Stimulated activated naive CD4-positive, alpha-beta T cell treated with Interleukin-2 at 50 U/mL for 16 hours (primary cell): ENCODE data around the gene CHCHD10.
A peak's percentile ranks its signal among the peaks of the same experiment; 100 is the strongest.

Source experiments
- DNase-seq: peaks from one replicate; lab custom pipeline; 2025; lab: John Stamatoyannopoulos, UW

Gene CHCHD10

GRCh38 chr22:23787600-23787896, 19.8 kb upstream of the CHCHD10 start:
- DNase-seq = no peak

DNA sequence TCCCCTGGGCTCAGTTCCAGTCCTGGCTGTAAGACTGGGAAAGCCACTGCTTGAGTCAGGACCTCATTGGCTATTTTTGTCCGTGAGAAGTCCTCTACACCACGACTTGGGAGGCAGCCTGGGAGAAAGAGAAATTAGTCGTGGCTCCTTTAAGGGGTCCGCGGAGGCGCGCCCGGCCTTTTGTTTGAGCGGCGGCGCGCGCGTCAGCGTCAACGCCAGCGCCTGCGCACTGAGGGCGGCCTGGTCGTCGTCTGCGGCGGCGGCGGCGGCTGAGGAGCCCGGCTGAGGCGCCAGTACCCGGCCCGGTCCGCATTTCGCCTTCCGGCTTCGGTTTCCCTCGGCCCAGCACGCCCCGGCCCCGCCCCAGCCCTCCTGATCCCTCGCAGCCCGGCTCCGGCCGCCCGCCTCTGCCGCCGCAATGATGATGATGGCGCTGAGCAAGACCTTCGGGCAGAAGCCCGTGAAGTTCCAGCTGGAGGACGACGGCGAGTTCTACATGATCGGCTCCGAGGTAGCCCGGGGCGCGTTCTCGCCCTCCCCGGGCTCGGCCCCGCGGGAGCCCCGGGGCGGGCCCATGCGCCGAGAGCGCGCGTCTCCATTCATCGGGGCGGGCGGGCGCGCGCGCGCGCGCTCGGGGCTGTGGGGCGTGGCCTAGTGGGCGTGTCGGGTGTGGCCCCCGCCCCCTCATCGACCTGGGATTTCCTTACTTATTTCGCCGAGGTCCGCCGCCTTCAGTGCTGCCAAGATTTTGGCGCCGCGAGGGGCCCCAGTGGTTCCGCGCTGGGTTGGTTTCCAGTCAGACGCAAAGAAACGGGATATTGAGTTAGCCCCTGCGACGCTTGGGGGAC, 19.2 kb upstream of the CHCHD10 start, which contains the start of gene SMARCB1:
SMARCB1 (plus strand) TSS at position 215 of the 848 bp plus-strand sequence; CDS start at position 419, 204 bp downstream.
- DNase-seq = peak; percentile 83

DNA sequence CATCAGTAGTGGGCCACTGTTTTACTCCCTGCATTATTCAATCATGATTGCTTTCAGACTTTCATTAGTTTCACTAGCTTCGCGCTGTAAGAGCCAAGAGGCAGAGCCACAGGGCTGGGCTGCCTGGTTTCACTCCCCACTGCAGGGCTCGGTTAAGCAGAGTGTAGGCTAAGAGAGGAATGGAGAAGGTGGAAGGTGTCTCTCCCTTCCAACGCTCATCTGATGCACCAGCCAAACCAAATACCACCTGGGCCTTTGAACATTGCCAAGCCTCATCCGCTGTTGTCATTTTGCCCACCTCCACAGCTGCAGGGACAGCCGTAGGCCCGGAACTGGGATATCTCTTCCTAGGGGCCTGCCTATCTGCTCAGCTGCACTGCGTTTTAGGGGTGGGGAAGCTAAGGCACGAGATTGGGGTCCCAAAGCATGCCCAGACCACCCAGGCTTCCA, 18.5 kb upstream of the CHCHD10 start:
- DNase-seq = no peak

DNA sequence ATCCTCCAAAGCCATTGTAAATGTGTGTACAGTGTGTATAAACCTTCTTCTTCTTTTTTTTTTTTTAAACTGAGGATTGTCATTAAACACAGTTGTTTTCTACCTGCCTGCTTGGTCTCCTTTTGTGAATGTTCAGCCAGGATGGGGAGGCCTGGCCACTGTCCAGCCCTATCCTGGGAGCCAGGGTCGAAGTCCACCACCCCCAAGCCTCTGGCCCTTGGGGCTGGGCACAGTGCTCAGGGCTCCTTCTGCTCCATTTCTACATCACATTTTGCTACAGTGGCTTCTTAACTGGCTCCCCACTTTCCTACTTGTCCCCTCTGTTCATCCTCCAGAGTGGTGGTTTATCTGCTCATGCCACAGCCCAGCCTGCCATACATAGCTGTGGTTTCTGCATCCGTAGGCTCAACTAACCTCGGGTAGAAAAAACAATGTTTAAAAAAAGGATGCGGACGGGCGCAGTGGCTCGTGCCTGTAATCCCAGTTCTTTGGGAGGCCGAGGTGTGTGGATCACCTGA, 16.5 kb upstream of the CHCHD10 start:
- DNase-seq = no peak

DNA sequence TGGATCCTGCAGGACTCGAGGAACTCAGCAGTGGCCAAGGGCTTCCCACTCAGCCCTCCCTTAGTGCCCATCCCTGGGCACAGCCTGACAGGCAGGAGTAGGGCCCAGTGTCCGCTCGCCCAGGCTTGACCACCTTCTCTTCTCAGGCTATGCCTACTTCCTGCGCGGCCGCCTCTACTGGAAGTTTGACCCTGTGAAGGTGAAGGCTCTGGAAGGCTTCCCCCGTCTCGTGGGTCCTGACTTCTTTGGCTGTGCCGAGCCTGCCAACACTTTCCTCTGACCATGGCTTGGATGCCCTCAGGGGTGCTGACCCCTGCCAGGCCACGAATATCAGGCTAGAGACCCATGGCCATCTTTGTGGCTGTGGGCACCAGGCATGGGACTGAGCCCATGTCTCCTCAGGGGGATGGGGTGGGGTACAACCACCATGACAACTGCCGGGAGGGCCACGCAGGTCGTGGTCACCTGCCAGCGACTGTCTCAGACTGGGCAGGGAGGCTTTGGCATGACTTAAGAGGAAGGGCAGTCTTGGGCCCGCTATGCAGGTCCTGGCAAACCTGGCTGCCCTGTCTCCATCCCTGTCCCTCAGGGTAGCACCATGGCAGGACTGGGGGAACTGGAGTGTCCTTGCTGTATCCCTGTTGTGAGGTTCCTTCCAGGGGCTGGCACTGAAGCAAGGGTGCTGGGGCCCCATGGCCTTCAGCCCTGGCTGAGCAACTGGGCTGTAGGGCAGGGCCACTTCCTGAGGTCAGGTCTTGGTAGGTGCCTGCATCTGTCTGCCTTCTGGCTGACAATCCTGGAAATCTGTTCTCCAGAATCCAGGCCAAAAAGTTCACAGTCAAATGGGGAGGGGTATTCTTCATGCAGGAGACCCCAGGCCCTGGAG, 15.7 kb upstream of the CHCHD10 start:
- DNase-seq = no peak

DNA sequence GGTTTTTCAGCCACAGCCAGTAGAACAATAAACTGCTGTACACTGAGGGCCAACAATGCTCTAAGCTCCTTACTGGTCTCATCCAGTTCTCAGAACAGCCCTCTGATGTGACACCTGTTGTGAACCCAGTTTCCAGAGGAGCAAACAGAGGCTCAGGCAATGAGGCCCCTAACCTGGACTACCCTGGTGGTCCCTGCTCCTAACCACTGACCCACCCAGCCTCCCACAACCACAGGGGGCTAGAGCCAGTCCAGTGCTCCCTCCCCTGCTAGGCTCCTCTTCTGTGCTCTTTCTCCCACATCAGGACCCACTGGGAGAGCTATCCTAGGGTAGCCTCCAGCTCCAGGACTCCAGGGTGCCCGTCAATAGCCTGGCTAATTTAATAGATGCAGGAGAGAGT, 14.9 kb upstream of the CHCHD10 start:
- DNase-seq = no peak

DNA sequence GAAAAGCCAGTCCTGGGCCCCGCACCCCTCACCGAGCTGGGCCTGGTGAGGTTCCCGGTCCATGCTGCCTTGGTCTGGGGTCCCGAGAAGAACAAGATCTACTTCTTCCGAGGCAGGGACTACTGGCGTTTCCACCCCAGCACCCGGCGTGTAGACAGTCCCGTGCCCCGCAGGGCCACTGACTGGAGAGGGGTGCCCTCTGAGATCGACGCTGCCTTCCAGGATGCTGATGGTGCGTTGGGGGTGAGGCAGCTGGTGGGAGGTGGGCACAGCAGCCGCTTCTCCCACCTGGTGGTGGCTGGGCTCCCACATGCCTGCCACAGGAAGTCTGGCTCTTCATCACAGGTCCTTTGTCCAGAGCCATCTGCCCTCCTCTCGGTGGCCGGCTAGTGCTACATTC, 14.5 kb upstream of the CHCHD10 start:
- no peak for DNase-seq

DNA sequence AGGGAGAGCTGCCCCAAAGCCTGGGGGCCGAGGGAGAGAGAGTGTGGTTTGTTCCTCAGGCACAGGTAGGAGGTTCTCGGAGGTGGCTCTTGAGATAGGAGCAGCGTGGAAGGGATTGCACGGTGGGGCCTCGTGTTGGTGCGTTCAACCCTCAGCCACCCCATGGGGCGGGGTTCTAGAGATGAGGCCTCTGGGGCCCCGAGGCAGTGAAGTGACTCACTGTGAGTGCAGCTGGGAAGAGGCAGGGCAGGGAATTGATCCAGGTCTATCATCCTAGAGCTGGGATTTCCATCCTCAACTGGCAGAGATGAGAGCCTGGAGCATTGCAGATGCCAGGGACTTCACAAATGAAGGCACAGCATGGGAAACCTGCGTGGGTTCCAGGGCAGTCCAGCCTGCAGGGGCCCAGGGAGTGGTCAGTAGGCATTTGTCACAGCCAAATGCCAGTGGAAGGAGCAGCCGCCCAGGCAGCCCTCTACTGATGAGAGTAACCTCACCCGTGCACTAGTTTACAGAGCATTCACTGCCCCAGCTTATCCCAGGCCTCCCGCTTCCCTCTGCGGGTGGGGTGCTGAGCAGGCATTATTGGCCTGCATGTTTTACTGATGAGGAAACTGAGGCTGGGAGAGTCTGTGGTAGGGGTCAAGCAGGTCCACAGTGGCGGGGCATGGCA, 13.9 kb upstream of the CHCHD10 start:
- no peak for DNase-seq

- DNase-seq = no peak
These were observed 13.3 kb upstream of the CHCHD10 start for GRCh38 chr22:23781065-23781464.

GRCh38 chr22:23780146-23780748, 12.5 kb upstream of the CHCHD10 start:
- no peak for DNase-seq

GRCh38 chr22:23779731-23780130, 12.0 kb upstream of the CHCHD10 start:
- no peak for DNase-seq

- no peak for DNase-seq
These were observed 11.3 kb upstream of the CHCHD10 start for GRCh38 chr22:23779083-23779482.

GRCh38 chr22:23778577-23778900, 10.8 kb upstream of the CHCHD10 start:
- DNase-seq = no peak

- no peak for DNase-seq
These were observed 10.2 kb upstream of the CHCHD10 start for GRCh38 chr22:23777776-23778576.

GRCh38 chr22:23775779-23776375, 8.1 kb upstream of the CHCHD10 start:
- no peak for DNase-seq

- DNase-seq = no peak
These were observed 7.2 kb upstream of the CHCHD10 start for GRCh38 chr22:23774922-23775436.

DNA sequence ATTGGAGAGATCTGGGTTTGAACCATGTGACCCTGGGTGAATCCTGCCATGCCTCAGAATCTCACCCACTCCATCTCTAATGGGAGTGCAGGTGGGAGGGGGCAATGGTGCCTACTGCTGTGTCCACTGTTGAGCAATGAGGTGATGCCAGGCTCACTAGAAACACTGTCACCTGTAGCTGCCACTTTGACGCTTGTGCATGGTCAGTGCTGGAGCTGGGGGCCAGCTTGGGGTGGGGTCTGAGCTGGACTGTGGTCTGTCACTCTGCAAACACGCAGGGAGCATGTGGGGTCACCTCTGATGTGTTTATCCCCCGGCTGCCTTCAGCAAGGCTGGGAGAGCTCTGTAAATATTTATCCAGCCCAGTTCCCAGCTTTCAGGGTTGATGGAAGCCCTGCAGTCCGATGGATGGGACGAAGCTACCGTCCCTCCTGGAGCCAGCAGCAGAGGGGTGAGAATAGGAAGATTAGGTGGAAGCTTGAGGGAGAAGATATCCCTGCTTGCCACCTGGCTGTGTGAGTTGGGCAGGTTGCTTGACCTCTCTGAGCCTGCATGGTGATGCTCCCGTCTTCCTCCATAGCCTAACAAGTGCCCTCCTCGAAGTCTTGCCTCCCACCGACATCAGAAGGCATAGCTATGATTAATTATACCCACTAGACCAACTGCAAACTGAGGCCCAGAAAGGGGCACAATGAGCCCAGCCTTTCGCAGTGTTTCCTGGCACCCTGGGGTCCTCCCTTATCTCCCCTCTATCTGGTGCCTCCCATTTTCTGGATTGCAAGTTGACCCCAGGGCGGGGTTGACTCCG, 6.5 kb upstream of the CHCHD10 start:
- DNase-seq = no peak

DNA sequence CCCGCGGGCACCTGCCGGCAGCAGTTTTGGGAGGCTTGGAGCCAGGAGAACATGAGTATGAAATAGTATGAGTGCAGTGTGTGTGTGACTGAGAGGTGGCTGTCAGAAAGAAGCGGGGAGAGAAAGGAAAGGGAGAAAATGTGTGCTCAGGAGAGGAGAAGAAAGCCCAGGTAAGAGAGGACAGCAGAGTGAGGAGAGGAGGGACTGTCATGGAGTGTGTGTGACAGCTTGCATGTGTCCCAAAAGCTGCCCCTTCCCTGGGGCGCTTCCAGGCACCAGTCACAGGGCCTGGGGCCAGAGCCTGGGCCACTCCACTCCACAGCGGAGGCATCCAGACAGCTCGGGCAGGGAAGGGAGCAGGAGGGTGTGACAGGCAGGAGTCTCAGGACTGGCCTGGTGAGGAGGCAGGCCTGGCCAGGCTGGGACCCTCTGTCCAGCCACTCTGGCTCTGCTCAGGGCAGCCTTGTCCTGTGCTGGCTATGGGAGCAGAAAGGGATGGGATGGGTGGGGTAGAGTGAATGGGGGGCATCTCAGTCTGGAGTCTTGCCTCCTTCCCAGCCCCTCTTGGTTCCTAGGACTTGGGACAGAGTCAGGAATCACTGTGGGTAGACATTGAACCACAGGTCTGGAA, 5.8 kb upstream of the CHCHD10 start:
- no peak for DNase-seq
